ENCODE data around the gene PAX9. TPM values are rescaled to one million over a fixed set of nuclear protein-coding genes. Genes with fewer than 3 reads are reported as not detected.

Gene PAX9
- total RNA-seq, 4 donors from 2014 or later, result 0.81 to 5.4 (median 1.3) TPM

DNA sequence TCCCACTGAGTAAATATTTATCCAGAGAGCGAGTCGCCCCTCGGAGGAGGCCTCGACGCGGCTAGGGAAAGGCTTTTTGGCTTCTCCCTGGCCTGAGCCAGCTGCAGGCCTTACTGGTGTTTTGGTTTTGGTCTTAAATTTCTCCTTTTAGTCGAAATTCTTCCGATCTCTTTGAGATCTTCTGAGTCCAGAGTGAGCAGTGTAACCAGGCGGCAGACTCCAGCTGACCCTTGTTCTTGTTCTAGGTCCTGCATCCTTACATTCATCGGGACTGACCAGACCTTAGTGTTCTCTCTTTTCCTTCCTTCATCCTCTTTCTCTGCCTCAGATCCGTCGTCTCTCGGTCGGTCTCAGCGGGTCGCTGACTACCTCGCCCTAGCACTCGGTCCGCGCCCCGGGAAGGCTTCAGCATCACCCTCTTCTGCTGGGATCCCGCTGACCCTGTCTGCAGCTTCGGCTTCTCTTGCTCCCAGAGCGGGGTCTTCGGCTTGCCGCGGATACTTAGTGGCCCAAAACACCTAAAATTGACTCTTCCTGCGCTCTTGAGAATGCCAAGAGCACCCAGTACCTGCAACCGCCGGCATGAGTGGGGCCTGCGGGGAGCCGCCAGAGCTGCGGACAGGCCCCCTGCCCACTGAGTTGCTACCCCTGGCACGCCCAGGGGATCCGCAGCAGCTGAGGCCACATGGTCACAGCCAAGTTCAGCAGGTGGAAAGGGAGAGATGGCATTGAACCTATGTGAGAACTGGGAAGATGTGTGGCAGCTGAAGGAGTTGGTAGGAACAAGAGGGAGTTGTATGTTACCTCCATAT is 2.4 kb upstream of the PAX9 start:
- Histone ChIP-seq H3K9me3 (no peaks in the 10 kb centered on the region), H3K4me3 (peak overlapping the region in 1 of 2 donors; percentile 42), H3K27me3 (peaks cover 100% of the 10 kb centered on the region), H3K36me3 (no peaks in the 10 kb centered on the region), H3K27ac (no peak overlapping the region), H3K4me1 (peaks cover 0 to 86% (median 46%) of the 10 kb centered on the region in 3 donors)
- no peak for TF ChIP-seq EP300 (IDR thresholded peaks at IDR 0.05)
- TF ChIP-seq, protein P1, sequence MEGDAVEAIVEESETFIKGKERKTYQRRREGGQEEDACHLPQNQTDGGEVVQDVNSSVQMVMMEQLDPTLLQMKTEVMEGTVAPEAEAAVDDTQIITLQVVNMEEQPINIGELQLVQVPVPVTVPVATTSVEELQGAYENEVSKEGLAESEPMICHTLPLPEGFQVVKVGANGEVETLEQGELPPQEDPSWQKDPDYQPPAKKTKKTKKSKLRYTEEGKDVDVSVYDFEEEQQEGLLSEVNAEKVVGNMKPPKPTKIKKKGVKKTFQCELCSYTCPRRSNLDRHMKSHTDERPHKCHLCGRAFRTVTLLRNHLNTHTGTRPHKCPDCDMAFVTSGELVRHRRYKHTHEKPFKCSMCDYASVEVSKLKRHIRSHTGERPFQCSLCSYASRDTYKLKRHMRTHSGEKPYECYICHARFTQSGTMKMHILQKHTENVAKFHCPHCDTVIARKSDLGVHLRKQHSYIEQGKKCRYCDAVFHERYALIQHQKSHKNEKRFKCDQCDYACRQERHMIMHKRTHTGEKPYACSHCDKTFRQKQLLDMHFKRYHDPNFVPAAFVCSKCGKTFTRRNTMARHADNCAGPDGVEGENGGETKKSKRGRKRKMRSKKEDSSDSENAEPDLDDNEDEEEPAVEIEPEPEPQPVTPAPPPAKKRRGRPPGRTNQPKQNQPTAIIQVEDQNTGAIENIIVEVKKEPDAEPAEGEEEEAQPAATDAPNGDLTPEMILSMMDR (IDR thresholded peaks at IDR 0.05), result no peak
- no peak for TF ChIP-seq POLR2A (IDR thresholded peaks at IDR 0.05)
- no peak for TF ChIP-seq POLR2AphosphoS5 (IDR thresholded peaks at IDR 0.05)
- 13 to 14% methylated on average over 4 to 16 of the region's 35 CpGs for WGBS, 2 donors (ENCODE audit: low coverage in 1 of 2)
- ATAC-seq, result no peak

DNA sequence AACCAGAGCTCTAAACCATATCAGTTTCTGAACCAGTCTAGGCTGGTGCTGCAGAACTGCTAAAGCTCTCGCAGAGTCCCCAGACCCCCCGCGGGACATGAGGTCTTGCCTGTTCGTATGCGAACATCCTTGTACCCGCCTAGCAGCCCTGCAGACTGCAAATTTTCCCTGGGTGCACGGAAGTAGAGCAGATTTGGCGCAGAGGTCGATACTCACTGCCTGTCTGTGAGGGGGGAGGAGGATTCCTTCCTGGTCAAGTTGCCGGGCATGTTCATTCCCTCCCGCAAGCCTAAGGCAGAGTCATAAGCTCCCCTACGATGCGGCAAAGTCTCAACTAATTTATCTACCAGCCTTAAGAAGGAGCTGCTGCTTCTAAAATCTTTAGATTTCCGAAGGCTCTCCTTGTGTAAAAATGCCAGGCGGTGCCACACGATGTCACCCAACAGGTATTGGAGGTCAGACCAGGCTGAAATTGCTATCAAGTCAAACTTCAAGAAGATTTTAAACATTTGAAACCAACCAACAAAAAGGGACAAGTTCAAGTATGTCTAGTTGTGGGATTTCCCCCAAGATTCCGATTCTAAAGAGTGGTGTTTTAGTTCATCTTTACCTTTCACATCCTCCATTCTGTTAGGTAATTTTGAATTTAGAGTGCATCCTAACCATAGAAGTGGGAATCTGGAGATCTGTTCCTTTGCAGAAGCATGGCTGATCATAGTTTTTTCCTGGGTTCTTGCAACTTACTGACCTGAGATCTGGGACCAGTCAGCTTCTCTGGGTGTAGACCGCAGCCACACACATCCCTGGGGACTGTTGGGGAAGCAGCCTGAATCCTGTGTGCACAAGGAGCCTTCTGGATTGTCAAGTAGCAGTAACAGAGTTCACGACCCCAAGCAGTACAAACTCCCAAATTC is 1.6 kb upstream of the PAX9 start:
- H3K36me3 ChIP-seq, result no peaks in the 10 kb centered on the region
- no peaks in the 10 kb centered on the region for H3K9me3 ChIP-seq
- TF ChIP-seq POLR2AphosphoS5 (IDR thresholded peaks at IDR 0.05), result no peak
- TF ChIP-seq EP300 (IDR thresholded peaks at IDR 0.05), result no peak
- TF ChIP-seq POLR2A (IDR thresholded peaks at IDR 0.05), result no peak
- TF ChIP-seq, protein P1 (IDR thresholded peaks at IDR 0.05), result no peak
- 27 to 32% methylated on average over 6 to 18 of the region's 19 CpGs for WGBS, 2 donors (ENCODE audit: low coverage in 1 of 2)
- H3K27me3 ChIP-seq, result peaks cover 100% of the 10 kb centered on the region
- peaks cover 0 to 79% (median 47%) of the 10 kb centered on the region in 3 donors for H3K4me1 ChIP-seq
- no peak overlapping the region for H3K27ac ChIP-seq
- no peak overlapping the region for H3K4me3 ChIP-seq
- ATAC-seq, result no peak

DNA sequence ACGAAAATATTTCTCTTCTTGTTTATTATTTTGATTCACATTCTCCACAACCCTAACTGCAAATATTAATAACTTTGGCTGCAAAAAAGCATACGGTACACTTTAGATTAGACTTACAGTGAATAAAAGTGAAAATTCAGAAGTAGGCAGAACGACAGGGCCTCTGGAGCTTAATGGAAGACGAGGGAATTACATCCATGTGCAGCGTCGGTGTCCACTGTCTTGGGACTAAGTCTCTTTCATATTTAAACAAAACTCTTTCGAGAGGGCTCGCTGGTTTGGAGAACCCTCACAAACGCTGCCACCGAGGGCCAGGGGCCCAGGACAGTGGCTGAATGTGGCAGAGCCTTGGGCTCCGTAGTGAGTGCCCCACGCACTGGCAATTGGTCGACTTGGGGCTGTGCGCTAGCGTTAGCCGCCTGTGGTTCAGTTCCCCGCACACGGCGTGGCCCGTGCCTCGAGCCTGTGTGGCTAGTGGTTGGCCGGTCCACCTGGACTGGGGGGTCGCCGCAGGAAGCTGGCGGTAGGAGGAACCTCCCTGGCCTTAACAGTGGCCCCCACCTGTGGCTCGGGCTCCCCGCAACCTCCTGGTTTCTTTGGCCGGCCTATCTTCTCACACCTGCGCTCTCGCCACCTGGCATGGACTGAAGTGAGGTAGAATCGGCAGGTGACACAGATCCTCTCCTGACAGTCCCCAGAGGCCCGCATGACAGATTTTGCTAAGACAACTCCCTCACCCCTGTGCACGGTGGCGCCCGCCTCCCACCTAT is 739 bp upstream of the PAX9 start:
- Histone ChIP-seq H3K36me3 (no peaks in the 10 kb centered on the region), H3K4me1 (peaks cover 0 to 77% (median 45%) of the 10 kb centered on the region in 3 donors), H3K27me3 (peaks cover 100% of the 10 kb centered on the region), H3K4me3 (peak overlapping the region in 1 of 2 donors; percentile 48), H3K27ac (no peak overlapping the region), H3K9me3 (no peaks in the 10 kb centered on the region)
- no peak for ATAC-seq
- TF ChIP-seq POLR2AphosphoS5 (IDR thresholded peaks at IDR 0.05) (no peak), POLR2A (IDR thresholded peaks at IDR 0.05) (no peak), EP300 (IDR thresholded peaks at IDR 0.05) (no peak)
- TF ChIP-seq, protein P1 (IDR thresholded peaks at IDR 0.05), result no peak
- 10 to 14% methylated on average over 15 of the region's 35 CpGs for WGBS, 2 donors (ENCODE audit: low coverage in 1 of 2)

DNA sequence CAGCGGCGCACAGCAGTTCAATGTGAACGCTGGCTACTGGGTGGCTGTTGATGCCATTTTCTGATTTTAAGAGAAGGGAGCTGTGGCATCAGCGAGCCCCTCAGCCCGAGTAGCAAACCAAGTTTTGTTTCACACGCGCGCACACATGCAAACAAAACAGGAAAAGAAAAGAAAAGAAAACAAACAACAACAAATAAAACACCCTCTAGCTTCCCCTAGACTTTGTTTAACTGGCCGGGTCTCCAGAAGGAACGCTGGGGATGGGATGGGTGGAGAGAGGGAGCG is 540 bp downstream of the PAX9 start:
- peak overlapping the region in 2 of 4 donors; percentile 3 to 8 for H3K27ac ChIP-seq
- TF ChIP-seq, protein P1 (IDR thresholded peaks at IDR 0.05), result no peak
- TF ChIP-seq EP300 (IDR thresholded peaks at IDR 0.05) (no peak), POLR2AphosphoS5 (IDR thresholded peaks at IDR 0.05) (no peak), POLR2A (IDR thresholded peaks at IDR 0.05) (no peak)
- no peak for ATAC-seq
- H3K9me3 ChIP-seq, result no peaks in the 10 kb centered on the region
- H3K4me3 ChIP-seq, result peak overlapping the region; percentile 6 to 48
- peaks cover 100% of the 10 kb centered on the region for H3K27me3 ChIP-seq
- H3K36me3 ChIP-seq, result no peaks in the 10 kb centered on the region
- H3K4me1 ChIP-seq, result peaks cover 0 to 76% (median 34%) of the 10 kb centered on the region in 3 donors
- 2 to 4% methylated on average over 9 to 11 of the region's 11 CpGs for WGBS, 2 donors (ENCODE audit: low coverage in 1 of 2)
